Epithelial cell of esophagus (primary cell): Measurements from ENCODE around the gene EOLA1.

Source experiments
- DNase-seq: peaks from one replicate; pipeline ENCODE4 v3.0.0; 2010; ENCODE audit warnings: low read depth
- H3K4me3 ChIP-seq: 2 replicates; pipeline ENCODE4 v1.5.1; 2011; ENCODE audit warnings: mild to moderate bottlenecking, low read length, control low read depth
- CTCF ChIP-seq: IDR thresholded peaks from 2 replicates; pipeline ENCODE4 v1.5.1; 2011; ENCODE audit warnings: low read depth, mild to moderate bottlenecking, low read length, control low read depth, inconsistent platforms; ENCODE audit not compliant: insufficient read depth; ENCODE audit errors: missing control alignments

Gene EOLA1

GRCh38 chrX:149506349-149506748 lies 34.5 kb upstream of the EOLA1 start:
- DNase-seq = peak; percentile 48
- H3K4me3 ChIP-seq = no peak overlapping the region
- TF ChIP-seq CTCF = no peak

- no peak for DNase-seq
- no peak for TF ChIP-seq CTCF
- no peak overlapping the region for H3K4me3 ChIP-seq
Observed at GRCh38 chrX:149508467-149508866, 32.3 kb upstream of the EOLA1 start.

GRCh38 chrX:149510386-149510785 lies 30.4 kb upstream of the EOLA1 start:
- TF ChIP-seq CTCF = peak; percentile 27

GRCh38 chrX:149511081-149511480 lies 29.7 kb upstream of the EOLA1 start:
- peak; percentile 82 for DNase-seq
- TF ChIP-seq CTCF = no peak
- H3K4me3 ChIP-seq = no peak overlapping the region

More at GRCh38 chrX:149510386-149510785, 30.4 kb upstream of the EOLA1 start:
- DNase-seq = no peak
- no peak overlapping the region for H3K4me3 ChIP-seq

GRCh38 chrX:149512225-149512885 lies 28.5 kb upstream of the EOLA1 start:
- no peak overlapping the region for H3K4me3 ChIP-seq
- peak; percentile 69 for TF ChIP-seq CTCF
- DNase-seq = peak; percentile 72

- no peak for TF ChIP-seq CTCF
- no peak overlapping the region for H3K4me3 ChIP-seq
- no peak for DNase-seq
Observed at GRCh38 chrX:149513825-149514428, 26.9 kb upstream of the EOLA1 start.
